H9 (cell line): ENCODE results near the gene FAM20A. TPM values are rescaled to one million over a fixed set of nuclear protein-coding genes. Genes with fewer than 3 reads are reported as not detected.

ENCODE experiments used
- DNase-seq: peaks from one replicate; pipeline ENCODE4 v3.0.0-alpha.2; 2017
- H2AFZ ChIP-seq: one replicate; pipeline ENCODE4 v1.6.1; 2013; ENCODE audit warnings: mild to moderate bottlenecking, low read length, control low read depth, moderate library complexity
- H2AK5ac ChIP-seq: 2 replicates; pipeline ENCODE4 v1.6.1; 2013; ENCODE audit warnings: low read length, control low read depth, mixed read lengths; ENCODE audit not compliant: insufficient read length
- H2BK120ac ChIP-seq: one replicate; pipeline ENCODE4 v1.6.1; 2013; ENCODE audit warnings: low read depth, mild to moderate bottlenecking, low read length, control low read depth, inconsistent platforms; ENCODE audit not compliant: poor library complexity, severe bottlenecking
- H2BK12ac ChIP-seq: 2 replicates; pipeline ENCODE4 v1.6.1; 2013; ENCODE audit warnings: low read length, control low read depth, mixed read lengths, low read depth; ENCODE audit not compliant: insufficient read length
- H2BK15ac ChIP-seq: 2 replicates; pipeline ENCODE4 v1.6.1; 2013; ENCODE audit warnings: low read depth, low read length, control low read depth
- H2BK20ac ChIP-seq: one replicate; pipeline ENCODE4 v1.6.1; 2013; ENCODE audit warnings: low read depth, mild to moderate bottlenecking, low read length, control low read depth, inconsistent platforms; ENCODE audit not compliant: poor library complexity, severe bottlenecking
- H2BK5ac ChIP-seq: 2 replicates; pipeline ENCODE4 v1.6.1; 2013; ENCODE audit warnings: low read length, control low read depth, mixed read lengths; ENCODE audit not compliant: insufficient read length
- H3K14ac ChIP-seq: 2 replicates; pipeline ENCODE4 v1.6.1; 2013; ENCODE audit warnings: low read length, control low read depth; ENCODE audit not compliant: insufficient read depth
- H3K18ac ChIP-seq: 2 replicates; pipeline ENCODE4 v1.6.1; 2013; ENCODE audit warnings: low read depth, mild to moderate bottlenecking, mixed read lengths, low read length, control low read depth; ENCODE audit not compliant: insufficient read length
- H3K23ac ChIP-seq: 2 replicates; pipeline ENCODE4 v1.6.1; 2013; ENCODE audit warnings: low read length, control low read depth, mixed read lengths, low read depth; ENCODE audit not compliant: insufficient read length
- H3K23me2 ChIP-seq: 2 replicates; pipeline ENCODE4 v1.6.1; 2013; ENCODE audit warnings: low read depth, mild to moderate bottlenecking, mixed read lengths, low read length, control low read depth; ENCODE audit not compliant: insufficient read length, poor library complexity, severe bottlenecking
- H3K27ac ChIP-seq: 2 replicates; pipeline ENCODE4 v1.5.1; 2013; ENCODE audit warnings: low read length, control low read depth, mixed read lengths, low read depth; ENCODE audit not compliant: insufficient read length
- H3K27me3 ChIP-seq: 2 replicates; pipeline ENCODE4 v1.6.1; 2013; ENCODE audit warnings: low read length, control low read depth, inconsistent platforms; ENCODE audit not compliant: insufficient read depth
- H3K4ac ChIP-seq: 2 replicates; pipeline ENCODE4 v1.6.1; 2013; ENCODE audit warnings: low read depth, mild to moderate bottlenecking, control low read depth, inconsistent platforms, low read length, moderate library complexity
- H3K4me1 ChIP-seq: 2 replicates; pipeline ENCODE4 v1.6.1; 2013; ENCODE audit warnings: low read length, control low read depth, inconsistent platforms; ENCODE audit not compliant: insufficient read depth
- H3K4me2 ChIP-seq: 2 replicates; pipeline ENCODE4 v1.6.1; 2013; ENCODE audit warnings: low read length, control low read depth, mixed read lengths; ENCODE audit not compliant: insufficient read length, insufficient read depth
- H3K56ac ChIP-seq: 2 replicates; pipeline ENCODE4 v1.6.1; 2013; ENCODE audit warnings: low read depth, mild to moderate bottlenecking, mixed read lengths, low read length, control low read depth; ENCODE audit not compliant: insufficient read length
- H3K79me1 ChIP-seq: 2 replicates; pipeline ENCODE4 v1.6.1; 2013; ENCODE audit warnings: low read depth, mild to moderate bottlenecking, moderate library complexity, low read length, control low read depth, inconsistent platforms; ENCODE audit not compliant: insufficient read depth, poor library complexity, severe bottlenecking
- H3K79me2 ChIP-seq: 2 replicates; pipeline ENCODE4 v1.6.1; 2013; ENCODE audit warnings: low read length, control low read depth, inconsistent platforms; ENCODE audit not compliant: insufficient read depth
- H3K9ac ChIP-seq: 2 replicates; pipeline ENCODE4 v1.6.1; 2013; ENCODE audit warnings: low read length, control low read depth, mixed read lengths; ENCODE audit not compliant: insufficient read length; ENCODE audit errors: extremely low read depth
- H3K9me3 ChIP-seq: one replicate; pipeline ENCODE4 v1.6.1; 2013; ENCODE audit warnings: low read depth, low read length, inconsistent platforms; ENCODE audit not compliant: control insufficient read depth
- H3T11ph ChIP-seq: one replicate; pipeline ENCODE4 v1.6.1; 2013; ENCODE audit warnings: mild to moderate bottlenecking, low read length, control low read depth, inconsistent platforms
- H4K20me1 ChIP-seq: one replicate; pipeline ENCODE4 v1.6.1; 2013; ENCODE audit not compliant: control insufficient read depth, insufficient read length, insufficient read depth
- H4K5ac ChIP-seq: 2 replicates; pipeline ENCODE4 v1.6.1; 2013; ENCODE audit warnings: low read depth, mild to moderate bottlenecking, mixed read lengths, low read length, control low read depth; ENCODE audit not compliant: insufficient read length
- H4K8ac ChIP-seq: replicated peaks from 2 replicates; pipeline ENCODE4 v1.6.1; 2013; ENCODE audit warnings: low read length, control low read depth, mixed read lengths, low read depth; ENCODE audit not compliant: insufficient read length
- H4K91ac ChIP-seq: 2 replicates; pipeline ENCODE4 v1.6.1; 2013; ENCODE audit warnings: low read depth, mild to moderate bottlenecking, moderate library complexity, mixed read lengths, low read length, control low read depth; ENCODE audit not compliant: insufficient read length
- H3K27ac Mint-ChIP-seq, 3 experiments: 2 replicates in 2 of 3; 3 replicates in 1 of 3; pipeline ENCODE4 v1.8.0; 2020 to 2021; ENCODE audit warnings: mixed read lengths in 3 of 3, mild to moderate bottlenecking in 1 of 3, moderate library complexity in 1 of 3
- H3K27me3 Mint-ChIP-seq: 2 replicates; pipeline ENCODE4 v1.8.0; 2021; ENCODE audit warnings: low read depth, mild to moderate bottlenecking, moderate library complexity, mixed read lengths
- H3K36me3 Mint-ChIP-seq, 3 experiments: 2 replicates in 2 of 3; 3 replicates in 1 of 3; pipeline ENCODE4 v1.8.0; 2020 to 2021; ENCODE audit warnings: low read depth in 3 of 3, mixed read lengths in 3 of 3; ENCODE audit not compliant: insufficient read depth in 1 of 3
- H3K4me1 Mint-ChIP-seq, 2 experiments: 2 replicates each; pipeline ENCODE4 v1.8.0; 2020; ENCODE audit warnings: mixed read lengths in 2 of 2
- H3K4me3 Mint-ChIP-seq, 2 experiments: 2 replicates in 1 of 2; 3 replicates in 1 of 2; pipeline ENCODE4 v1.8.0; 2020 to 2021; ENCODE audit warnings: mild to moderate bottlenecking in 2 of 2, mixed read lengths in 2 of 2, moderate library complexity in 1 of 2
- H3K9me3 Mint-ChIP-seq, 2 experiments: 2 replicates in 1 of 2; 3 replicates in 1 of 2; pipeline ENCODE4 v1.8.0; 2020; ENCODE audit warnings: mild to moderate bottlenecking in 2 of 2, mixed read lengths in 2 of 2, moderate library complexity in 1 of 2
- CTCF ChIP-seq: fragments of 200-600 bp; sonication (generic); conservative IDR thresholded peaks from 3 replicates; pipeline ENCODE4 v1.8.0; 2021; ENCODE audit warnings: antibody characterized with exemption, mild to moderate bottlenecking
- WGBS: extraction: QIAGEN DNeasy Blood & Tissue Kit; methylation state at CpG from one replicate; pipeline ENCODE4 v1.1.7; 2013; ENCODE audit warnings: missing lambda C conversion rate, low lambda C conversion rate, mixed read lengths; ENCODE audit not compliant: insufficient read length; ENCODE audit errors: extremely low coverage; 5-methylcytosine and 5-hydroxymethylcytosine counted together
- total RNA-seq: library from RNA; stranded (reverse); gene quantifications from 2 replicates; pipeline ENCODE4 v1.2.1, GENCODE V29; 2021

Gene FAM20A
- total RNA-seq, 1 experiment from 2014 or later = 34.4 TPM

GRCh38 chr17:68562736-68563135, 38.4 kb downstream of the FAM20A start:
- Histone ChIP-seq H3K9ac (no peak overlapping the region), H3T11ph (no peak overlapping the region), H2BK20ac (no peak overlapping the region), H2AFZ (no peak overlapping the region), H2AK5ac (no peak overlapping the region), H4K8ac (no peak overlapping the region), H3K27ac (no peak overlapping the region), H4K20me1 (no peaks in the 10 kb centered on the region), H3K4ac (no peak overlapping the region), H3K56ac (no peak overlapping the region), H3K27me3 (no peaks in the 10 kb centered on the region), H2BK5ac (no peak overlapping the region), H4K5ac (no peak overlapping the region), H3K9me3 (no peaks in the 10 kb centered on the region), H2BK12ac (no peak overlapping the region), H3K18ac (no peak overlapping the region), H3K79me1 (no peaks in the 10 kb centered on the region), H3K79me2 (no peaks in the 10 kb centered on the region), H3K23me2 (no peaks in the 10 kb centered on the region), H2BK120ac (no peak overlapping the region), H3K23ac (no peak overlapping the region), H3K4me2 (no peak overlapping the region), H2BK15ac (no peak overlapping the region), H3K4me1 (no peaks in the 10 kb centered on the region), H4K91ac (no peak overlapping the region), H3K14ac (no peak overlapping the region)
- DNase-seq = no peak
- peaks cover 0 to 9% (median 5%) of the 10 kb centered on the region in 3 experiments; a peak in 3 of 7 replicates for H3K36me3 Mint-ChIP-seq
- H3K27me3 Mint-ChIP-seq = no peaks in the 10 kb centered on the region
- no CpG with 5 or more reads among the region's 4 CpGs for WGBS
- peaks cover 0 to 6% of the 10 kb centered on the region in 2 experiments; a peak in 1 of 4 replicates for H3K4me1 Mint-ChIP-seq
- H3K9me3 Mint-ChIP-seq = no peaks in the 10 kb centered on the region
- H3K4me3 Mint-ChIP-seq = no peak overlapping the region
- H3K27ac Mint-ChIP-seq = no peak overlapping the region
- TF ChIP-seq CTCF = no peak
